Esophagus muscularis mucosa (tissue), 3 donors: ENCODE measurements around the gene AQP7.
"Not testable (repeated sequence)": the region's sequence is repeated elsewhere in the genome, so short reads cannot be mapped to it uniquely, and the experiment has no call there.

ENCODE experiments used
- CTCF ChIP-seq, 3 experiments: fragments of 200-600 bp in 2 of 3; fragments of 450-650 bp in 1 of 3; sonication (generic) in 2 of 3; IDR thresholded peaks; one replicate each; pipeline ENCODE4 v1.5.1; 2017 to 2019; ENCODE audit warnings: antibody characterized with exemption in 3 of 3, mild to moderate bottlenecking in 2 of 3, moderate library complexity in 1 of 3
- POLR2A ChIP-seq: fragments of 450-650 bp; IDR thresholded peaks from one replicate; pipeline ENCODE4 v1.6.1; 2017; ENCODE audit warnings: antibody characterized with exemption, moderate library complexity, mild to moderate bottlenecking, low read depth

DNA sequence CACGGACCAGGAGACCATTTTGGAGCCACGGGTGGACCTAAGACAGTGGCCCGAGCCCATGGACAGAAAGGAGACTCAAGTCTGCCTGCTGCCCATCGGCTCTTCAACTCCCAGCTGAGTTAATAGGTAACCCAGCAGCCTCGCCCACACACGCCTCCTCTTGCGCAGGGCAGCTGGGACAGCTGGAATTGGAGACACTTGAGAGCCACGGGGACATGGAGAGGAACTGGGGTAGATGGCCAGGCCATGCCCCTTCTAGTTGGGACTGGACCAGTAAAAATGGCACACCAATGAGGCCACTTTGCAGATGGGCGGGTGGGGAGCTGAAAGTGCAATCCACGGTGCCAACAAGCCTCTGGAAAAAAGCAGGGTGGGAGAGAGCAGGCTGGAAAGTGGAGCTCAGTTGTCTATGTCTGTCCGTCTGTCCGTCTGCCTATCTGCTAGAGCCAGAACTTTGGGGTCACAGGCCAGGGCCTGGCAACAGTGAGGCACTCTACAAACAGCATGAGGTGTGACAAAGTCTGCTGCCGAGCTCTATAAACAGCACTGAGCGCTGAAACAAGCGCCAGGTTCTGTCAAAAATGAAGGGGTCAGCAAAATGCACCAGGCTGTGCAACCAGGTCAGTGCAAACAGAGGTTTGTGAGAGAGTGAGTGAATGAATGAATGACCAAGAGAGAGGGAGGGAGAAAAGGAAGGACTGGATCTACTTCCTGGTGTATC is 7.0 kb downstream of the AQP7 start:
- TF ChIP-seq CTCF (IDR thresholded peaks at IDR 0.05); POLR2A: not testable (repeated sequence)
